SH-SY5Y (cell line): ENCODE results near the gene DMD.

Experiments used
- GATA2 ChIP-seq: IDR thresholded peaks from 2 replicates; pipeline ENCODE4 v1.6.1; 2011; ENCODE audit warnings: mild to moderate bottlenecking, low read depth, low read length
- GATA3 ChIP-seq: IDR thresholded peaks from 2 replicates; pipeline ENCODE4 v1.6.1; 2011; ENCODE audit warnings: low read depth, mild to moderate bottlenecking, low read length, moderate library complexity

DNA sequence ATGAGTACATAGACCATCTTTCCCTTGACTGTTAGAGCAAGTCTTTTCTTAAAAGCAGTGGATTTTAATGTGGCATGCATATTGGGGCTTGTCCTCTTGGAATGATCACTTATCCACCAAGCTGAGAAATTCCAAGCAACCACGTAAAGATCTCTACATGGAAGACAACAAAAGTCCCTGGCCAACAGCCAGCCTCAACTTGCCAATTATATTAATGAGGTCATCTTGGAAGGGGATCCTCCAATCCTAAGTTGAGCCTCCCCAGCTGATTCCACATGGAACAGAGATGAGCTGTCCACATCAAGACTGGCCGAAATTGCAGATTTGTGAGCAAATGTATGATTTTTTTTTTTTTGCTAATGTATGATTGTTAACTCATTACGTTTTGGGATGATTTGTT is 2118.9 kb downstream of the DMD start:
- no peak for TF ChIP-seq GATA2
- TF ChIP-seq GATA3 = no peak
